Measurements from ENCODE around the gene LHB. TPM values are rescaled to one million over a fixed set of nuclear protein-coding genes. Genes with fewer than 3 reads are reported as not detected.
"Not testable (repeated sequence)": the region's sequence is repeated elsewhere in the genome, so short reads cannot be mapped to it uniquely, and the experiment has no call there.

Gene LHB
- total and polyA plus RNA-seq, 3 donors from 2014 or later = 4.4 to 13.9 (median 5.5) TPM

- DNase-seq; H3K36me3 ChIP-seq (ENCODE audit: low read depth, missing control alignments); H3K27ac ChIP-seq; H3K9me3 ChIP-seq; H3K27me3 ChIP-seq; intact Hi-C loops (cut with DNase I; ENCODE audit: low total_unique reads); H3K4me3 ChIP-seq; H3K4me1 ChIP-seq: not testable (repeated sequence)
- 88 to 89% methylated on average over 8 of the region's 8 CpGs for WGBS, 2 donors
Measured at GRCh38 chr19:49038111-49038510, 21.2 kb upstream of the LHB start.

DNA sequence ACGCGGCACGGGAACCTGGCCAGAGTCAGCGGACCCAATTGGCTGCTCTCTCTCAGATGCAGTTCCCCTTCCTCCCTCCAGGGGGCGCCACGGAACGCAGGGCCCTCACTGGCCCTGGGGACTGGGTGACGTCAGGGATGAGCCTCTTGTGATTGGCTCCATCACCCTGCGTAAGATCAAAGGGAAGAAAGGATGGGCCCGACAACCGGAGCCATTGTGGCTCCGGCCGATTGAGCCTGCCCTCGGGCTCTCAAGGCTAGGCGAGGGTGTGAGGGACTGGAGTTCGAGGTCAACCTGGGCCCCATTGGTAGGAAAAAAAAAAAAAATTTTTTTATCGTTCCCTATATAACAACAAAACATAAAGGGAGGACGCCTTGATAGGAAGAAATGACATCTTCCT is 19.9 kb upstream of the LHB start, which contains the start of gene CGB1:
CGB1 (minus strand) TSS at position 81 of the 400 bp plus-strand sequence. CDS start 184 bp downstream, outside the sequence.
- H3K4me1 ChIP-seq; intact Hi-C loops (cut with DNase I; ENCODE audit: low total_unique reads); H3K36me3 ChIP-seq (ENCODE audit: low read depth, missing control alignments); H3K4me3 ChIP-seq; H3K27me3 ChIP-seq; H3K27ac ChIP-seq; H3K9me3 ChIP-seq: not testable (repeated sequence)
- DNase-seq = peak; percentile 83
- 33 to 60% methylated on average over 18 of the region's 18 CpGs for WGBS, 2 donors
- TF ChIP-seq CTCF (IDR thresholded peaks at IDR 0.05) = peak in 2 of 3 experiments; percentile 59 to 74

DNA sequence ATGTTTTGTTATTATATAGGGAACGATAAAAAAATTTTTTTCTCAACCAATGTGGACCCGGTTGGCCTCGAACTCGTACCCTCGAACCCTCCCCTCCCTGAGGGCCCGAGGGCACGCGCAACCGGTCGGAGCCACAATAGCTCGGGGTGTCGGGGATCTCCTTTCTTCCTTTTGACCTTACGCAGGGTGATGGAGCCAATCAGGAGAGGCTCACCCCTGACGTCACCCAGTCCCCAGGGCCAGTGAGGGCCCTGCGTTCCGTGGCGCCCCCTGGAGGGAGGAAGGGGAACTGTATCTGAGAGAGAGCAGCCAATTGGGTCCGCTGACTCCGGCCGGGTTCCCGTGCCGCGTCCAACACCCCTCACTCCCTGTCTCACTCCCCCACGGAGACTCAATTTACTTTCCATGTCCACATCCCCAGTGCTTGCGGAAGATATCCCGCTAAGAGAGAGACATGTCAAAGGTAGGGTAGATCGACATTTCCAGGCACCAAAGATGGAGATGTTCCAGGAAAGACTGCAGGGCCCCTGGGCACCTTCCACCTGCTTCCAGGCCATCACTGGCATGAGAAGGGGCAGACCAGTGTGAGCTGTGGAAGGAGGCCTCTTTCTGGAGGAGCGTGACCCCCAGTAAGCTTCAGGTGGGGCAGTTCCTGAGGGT is 14.9 kb upstream of the LHB start, which contains the start of gene CGB2:
CGB2 (plus strand) TSS at position 249 of the 660 bp plus-strand sequence; CDS start at position 455, 206 bp downstream.
- intact Hi-C loops (cut with DNase I; ENCODE audit: low total_unique reads); H3K27ac ChIP-seq; H3K9me3 ChIP-seq; H3K36me3 ChIP-seq (ENCODE audit: low read depth, missing control alignments); H3K27me3 ChIP-seq; H3K4me3 ChIP-seq; H3K4me1 ChIP-seq: not testable (repeated sequence)
- TF ChIP-seq CTCF (IDR thresholded peaks at IDR 0.05) = peak in 2 of 3 experiments; percentile 48 to 74
- 10 to 25% methylated on average over 20 to 28 of the region's 28 CpGs for WGBS, 2 donors
- DNase-seq = peak; percentile 81

- H3K27ac ChIP-seq; H3K27me3 ChIP-seq; intact Hi-C loops (cut with DNase I; ENCODE audit: low total_unique reads); H3K4me1 ChIP-seq; H3K4me3 ChIP-seq; DNase-seq; H3K9me3 ChIP-seq; H3K36me3 ChIP-seq (ENCODE audit: low read depth, missing control alignments): not testable (repeated sequence)
- 90 to 98% methylated on average over 4 to 6 of the region's 8 CpGs for WGBS, 2 donors
Measured at GRCh38 chr19:49030323-49030722, 13.4 kb upstream of the LHB start.

- DNase-seq; H3K4me3 ChIP-seq; H3K9me3 ChIP-seq; H3K36me3 ChIP-seq (ENCODE audit: low read depth, missing control alignments); H3K4me1 ChIP-seq; H3K27ac ChIP-seq; intact Hi-C loops (cut with DNase I; ENCODE audit: low total_unique reads); H3K27me3 ChIP-seq: not testable (repeated sequence)
- 91 to 94% methylated on average over 5 to 14 of the region's 14 CpGs for WGBS, 2 donors
Measured at GRCh38 chr19:49029749-49030148, 12.9 kb upstream of the LHB start.

- H3K27me3 ChIP-seq; H3K36me3 ChIP-seq (ENCODE audit: low read depth, missing control alignments); H3K9me3 ChIP-seq; intact Hi-C loops (cut with DNase I; ENCODE audit: low total_unique reads); H3K27ac ChIP-seq; DNase-seq; H3K4me1 ChIP-seq; H3K4me3 ChIP-seq: not testable (repeated sequence)
- WGBS, 2 donors = 74 to 86% methylated on average over 8 to 9 of the region's 9 CpGs
Measured at GRCh38 chr19:49028686-49029085, 11.8 kb upstream of the LHB start.

- WGBS, 2 donors = 87 to 90% methylated on average over 13 to 23 of the region's 23 CpGs
- intact Hi-C loops (cut with DNase I; ENCODE audit: low total_unique reads); H3K9me3 ChIP-seq; DNase-seq; H3K4me3 ChIP-seq; H3K27me3 ChIP-seq; H3K36me3 ChIP-seq (ENCODE audit: low read depth, missing control alignments); H3K4me1 ChIP-seq; H3K27ac ChIP-seq: not testable (repeated sequence)
Measured at GRCh38 chr19:49025599-49025998, 8.7 kb upstream of the LHB start.

GRCh38 chr19:49025088-49025487 is 8.2 kb upstream of the LHB start:
- H3K4me3 ChIP-seq; intact Hi-C loops (cut with DNase I; ENCODE audit: low total_unique reads): not testable (repeated sequence)

DNA sequence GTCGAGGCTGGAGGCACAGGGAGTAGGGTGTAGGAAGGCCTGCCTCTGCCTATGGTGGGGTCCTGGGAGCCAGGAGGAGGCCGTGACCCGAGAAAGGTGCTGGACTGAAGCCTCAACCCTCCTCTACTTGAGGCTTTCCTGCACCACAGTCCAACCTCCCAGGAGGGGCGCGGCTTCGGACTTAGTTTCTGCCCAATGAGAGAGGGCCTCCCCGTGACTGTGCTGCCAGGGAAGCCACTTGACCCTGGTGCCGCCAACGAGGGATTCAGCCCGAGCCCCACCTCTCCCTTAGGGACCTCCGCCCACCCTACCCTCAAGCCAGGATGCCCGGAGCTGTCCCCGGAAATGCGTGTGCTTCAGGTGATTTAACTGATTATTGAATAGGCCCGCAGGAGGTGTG is 7.3 kb upstream of the LHB start, which contains the start of gene CGB3:
CGB3 (minus strand) TSS at position 101 of the 400 bp plus-strand sequence. CDS start 362 bp downstream, outside the sequence.
- H3K27me3 ChIP-seq; DNase-seq; intact Hi-C loops (cut with DNase I; ENCODE audit: low total_unique reads); H3K27ac ChIP-seq; H3K4me3 ChIP-seq; H3K4me1 ChIP-seq; H3K36me3 ChIP-seq (ENCODE audit: low read depth, missing control alignments); H3K9me3 ChIP-seq: not testable (repeated sequence)
- WGBS, 2 donors = 85% methylated on average over 13 of the region's 15 CpGs; no CpG with 5 or more reads in 1 of the 2 donors

More at GRCh38 chr19:49025088-49025487, 8.2 kb upstream of the LHB start:
- H3K27me3 ChIP-seq; H3K27ac ChIP-seq; H3K36me3 ChIP-seq (ENCODE audit: low read depth, missing control alignments); H3K9me3 ChIP-seq; H3K4me1 ChIP-seq; DNase-seq: not testable (repeated sequence)
- WGBS, 2 donors = 94 to 97% methylated on average over 3 to 4 of the region's 6 CpGs

Measured in testis (tissue), 3 donors.